Measurements from ENCODE around the gene CNBD2.
A peak's percentile ranks its signal among the peaks of the same experiment; 100 is the strongest.

Gene CNBD2

GRCh38 chr20:35947489-35947888 lies 20.9 kb upstream of the CNBD2 start:
- H3K27ac ChIP-seq = no peak overlapping the region
- TF ChIP-seq ZFX (IDR thresholded peaks at IDR 0.05; ENCODE audit: borderline replicate concordance) = no peak
- TF ChIP-seq, protein P1, sequence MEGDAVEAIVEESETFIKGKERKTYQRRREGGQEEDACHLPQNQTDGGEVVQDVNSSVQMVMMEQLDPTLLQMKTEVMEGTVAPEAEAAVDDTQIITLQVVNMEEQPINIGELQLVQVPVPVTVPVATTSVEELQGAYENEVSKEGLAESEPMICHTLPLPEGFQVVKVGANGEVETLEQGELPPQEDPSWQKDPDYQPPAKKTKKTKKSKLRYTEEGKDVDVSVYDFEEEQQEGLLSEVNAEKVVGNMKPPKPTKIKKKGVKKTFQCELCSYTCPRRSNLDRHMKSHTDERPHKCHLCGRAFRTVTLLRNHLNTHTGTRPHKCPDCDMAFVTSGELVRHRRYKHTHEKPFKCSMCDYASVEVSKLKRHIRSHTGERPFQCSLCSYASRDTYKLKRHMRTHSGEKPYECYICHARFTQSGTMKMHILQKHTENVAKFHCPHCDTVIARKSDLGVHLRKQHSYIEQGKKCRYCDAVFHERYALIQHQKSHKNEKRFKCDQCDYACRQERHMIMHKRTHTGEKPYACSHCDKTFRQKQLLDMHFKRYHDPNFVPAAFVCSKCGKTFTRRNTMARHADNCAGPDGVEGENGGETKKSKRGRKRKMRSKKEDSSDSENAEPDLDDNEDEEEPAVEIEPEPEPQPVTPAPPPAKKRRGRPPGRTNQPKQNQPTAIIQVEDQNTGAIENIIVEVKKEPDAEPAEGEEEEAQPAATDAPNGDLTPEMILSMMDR (IDR thresholded peaks at IDR 0.05) = peak; percentile 50

GRCh38 chr20:35947907-35948306 lies 20.5 kb upstream of the CNBD2 start:
- H3K27ac ChIP-seq = peak overlapping the region; percentile 25
- no peak for TF ChIP-seq ZFX (IDR thresholded peaks at IDR 0.05; ENCODE audit: borderline replicate concordance)
- TF ChIP-seq, protein P1 (IDR thresholded peaks at IDR 0.05) = no peak

DNA sequence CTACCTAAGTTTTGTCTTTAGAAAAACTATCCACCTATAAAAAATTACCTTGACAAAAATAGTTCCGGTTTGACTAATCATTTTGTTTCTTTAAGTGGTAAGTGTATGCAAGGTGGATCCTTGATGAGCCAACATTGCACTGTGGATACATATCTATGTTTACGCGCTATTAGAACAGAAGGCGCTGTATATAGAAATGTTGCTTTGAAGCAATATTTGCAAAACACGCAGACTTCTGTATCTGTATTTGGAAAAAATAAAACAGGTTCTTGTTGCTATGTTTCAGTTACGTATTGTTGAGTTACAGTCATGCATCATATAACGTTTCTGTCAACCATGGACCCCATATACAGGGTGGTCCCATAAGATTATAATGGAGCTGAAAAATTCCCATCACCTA lies 18.3 kb upstream of the CNBD2 start:
- no peak for TF ChIP-seq ZFX (IDR thresholded peaks at IDR 0.05; ENCODE audit: borderline replicate concordance)
- TF ChIP-seq, protein P1 (IDR thresholded peaks at IDR 0.05) = no peak
- no peak overlapping the region for H3K27ac ChIP-seq

DNA sequence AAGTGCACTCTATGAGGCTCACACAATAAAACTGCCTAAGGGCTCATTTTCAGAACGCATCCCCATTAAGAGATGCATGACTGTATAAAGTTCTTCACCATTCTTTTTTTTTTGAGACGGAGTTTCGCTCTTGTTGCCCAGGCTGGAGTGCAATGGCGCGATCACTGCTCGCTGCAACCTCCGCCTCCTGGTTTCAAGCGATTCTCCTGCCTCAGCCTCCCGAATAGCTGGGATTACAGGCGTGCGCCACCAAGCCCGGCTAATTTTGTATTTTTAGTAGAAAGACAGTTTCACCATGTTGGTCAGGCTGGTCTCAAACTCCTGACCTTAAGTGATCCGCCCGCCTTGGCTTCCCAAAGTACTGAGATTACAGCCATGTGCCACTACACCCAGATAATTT lies 16.3 kb upstream of the CNBD2 start:
- peak overlapping the region; percentile 100 for H3K27ac ChIP-seq

DNA sequence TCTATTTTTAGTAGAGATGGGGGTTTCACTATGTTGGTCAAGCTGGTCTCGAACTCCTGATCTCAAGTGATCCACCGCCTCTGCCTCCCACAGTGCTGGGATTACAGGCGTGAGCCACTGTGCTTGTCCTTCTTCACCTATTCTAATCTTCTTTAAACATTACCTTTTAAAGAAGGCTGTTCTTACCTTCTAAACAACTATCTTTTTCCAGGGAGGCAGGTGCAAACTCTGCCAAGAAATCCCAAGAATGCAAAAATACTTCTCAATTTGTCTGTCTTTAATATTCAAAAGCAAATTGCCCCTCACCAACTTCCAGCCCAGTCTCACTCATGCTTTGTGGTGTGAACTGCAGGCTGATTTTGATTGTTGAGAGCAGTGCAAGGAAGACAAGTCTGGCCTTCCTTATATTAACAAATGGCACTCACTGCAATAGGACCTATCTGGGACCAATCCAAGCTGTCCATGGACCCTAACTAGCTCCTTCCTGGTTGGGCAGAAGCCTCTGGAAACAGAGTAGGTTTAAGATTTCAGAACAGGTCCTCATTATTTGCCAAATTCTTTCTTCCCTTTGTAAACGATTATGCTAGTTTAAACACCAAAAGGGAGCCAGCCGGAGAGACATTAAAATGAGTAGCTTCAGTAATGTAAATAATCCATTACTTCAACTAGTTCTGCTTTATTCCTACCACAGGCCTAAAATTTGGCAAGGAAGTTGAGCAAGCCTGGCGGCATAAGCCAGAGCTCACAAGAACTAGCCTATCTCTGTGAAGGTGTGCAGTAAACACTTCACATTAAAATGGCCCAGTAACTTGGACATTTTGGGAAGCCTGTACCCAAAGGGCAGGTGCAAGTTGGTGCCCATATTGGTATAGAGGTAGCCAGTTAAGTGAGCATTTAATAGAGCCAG lies 15.7 kb upstream of the CNBD2 start:
- TF ChIP-seq, protein P1 (IDR thresholded peaks at IDR 0.05) = no peak
- TF ChIP-seq ZFX (IDR thresholded peaks at IDR 0.05; ENCODE audit: borderline replicate concordance) = no peak
- H3K27ac ChIP-seq = peak overlapping the region; percentile 100

DNA sequence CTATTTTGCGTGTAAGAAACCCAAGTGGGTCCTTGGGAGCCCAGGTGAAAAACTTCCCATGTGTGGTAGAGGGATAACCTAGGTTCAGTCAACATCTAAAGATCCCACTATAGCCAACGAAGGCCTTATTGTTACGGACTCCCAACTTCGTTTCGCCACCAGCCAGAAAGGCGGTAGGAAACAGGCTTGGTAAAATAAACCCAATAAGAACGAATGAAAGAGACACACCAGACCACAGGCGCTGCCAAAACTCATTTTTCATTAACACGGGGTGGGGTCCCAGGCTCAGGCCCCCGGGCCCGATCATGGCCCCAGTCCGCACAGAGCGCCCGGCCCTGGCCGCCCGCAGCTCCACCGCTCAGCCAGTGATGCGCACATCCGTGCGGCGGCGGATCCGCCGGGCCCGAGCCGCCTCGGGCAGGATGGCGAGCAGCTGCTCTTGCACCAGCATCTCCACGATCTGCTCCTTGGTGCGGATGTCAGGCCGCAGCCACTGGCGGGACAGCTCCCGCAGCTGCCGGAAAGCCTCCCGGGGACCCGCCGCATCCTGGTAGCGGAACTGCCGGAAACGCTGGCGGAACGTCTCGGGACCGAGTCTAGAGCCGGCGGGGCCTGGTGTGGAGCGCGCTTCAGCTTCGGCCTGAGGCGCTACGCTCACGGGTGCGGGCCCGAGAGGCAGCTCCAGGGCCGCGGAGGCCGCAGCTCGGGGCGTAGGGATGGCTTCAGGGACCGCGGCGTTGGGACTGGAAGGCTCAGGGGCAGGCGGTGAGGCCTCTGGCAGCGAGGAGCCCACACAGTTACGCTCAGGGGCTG lies 14.8 kb upstream of the CNBD2 start:
- no peak for TF ChIP-seq ZFX (IDR thresholded peaks at IDR 0.05; ENCODE audit: borderline replicate concordance)
- TF ChIP-seq, protein P1 (IDR thresholded peaks at IDR 0.05) = no peak
- H3K27ac ChIP-seq = peak overlapping the region; percentile 100

GRCh38 chr20:35954200-35954906 lies 14.0 kb upstream of the CNBD2 start, which contains the start of gene SCAND1:
TSS of gene SCAND1 (minus strand) at chr20:35954502. CDS start at chr20:35954284, 218 bp downstream.
- peak within 1 kb of the TSS; percentile 100 for H3K27ac ChIP-seq
- TF ChIP-seq, protein P1 (IDR thresholded peaks at IDR 0.05) = peak; percentile 99
- no peak for TF ChIP-seq ZFX (IDR thresholded peaks at IDR 0.05; ENCODE audit: borderline replicate concordance)
